Astrocyte of the spinal cord (primary cell): Measurements from ENCODE around the gene FOXK1.

Experiments used
- DNase-seq: peaks from one replicate; pipeline ENCODE4 v3.0.0; 2011; ENCODE audit warnings: low read depth, low spot score
- H3K4me3 ChIP-seq: 2 replicates; pipeline ENCODE4 v1.5.1; 2011; ENCODE audit warnings: low read depth, mild to moderate bottlenecking, low read length, moderate library complexity
- in situ Hi-C: cut with HindIII; loops from 2 replicates; pipeline ENCODE4 v1.10.0; 2017; ENCODE audit warnings: low sequenced_read_pairs
- TF ChIP-seq, protein P1 (sequence below): IDR thresholded peaks from 2 replicates; pipeline ENCODE4 v1.5.1; 2012; ENCODE audit warnings: low read depth, mild to moderate bottlenecking, low read length, inconsistent platforms

FOXK1 gene

DNA sequence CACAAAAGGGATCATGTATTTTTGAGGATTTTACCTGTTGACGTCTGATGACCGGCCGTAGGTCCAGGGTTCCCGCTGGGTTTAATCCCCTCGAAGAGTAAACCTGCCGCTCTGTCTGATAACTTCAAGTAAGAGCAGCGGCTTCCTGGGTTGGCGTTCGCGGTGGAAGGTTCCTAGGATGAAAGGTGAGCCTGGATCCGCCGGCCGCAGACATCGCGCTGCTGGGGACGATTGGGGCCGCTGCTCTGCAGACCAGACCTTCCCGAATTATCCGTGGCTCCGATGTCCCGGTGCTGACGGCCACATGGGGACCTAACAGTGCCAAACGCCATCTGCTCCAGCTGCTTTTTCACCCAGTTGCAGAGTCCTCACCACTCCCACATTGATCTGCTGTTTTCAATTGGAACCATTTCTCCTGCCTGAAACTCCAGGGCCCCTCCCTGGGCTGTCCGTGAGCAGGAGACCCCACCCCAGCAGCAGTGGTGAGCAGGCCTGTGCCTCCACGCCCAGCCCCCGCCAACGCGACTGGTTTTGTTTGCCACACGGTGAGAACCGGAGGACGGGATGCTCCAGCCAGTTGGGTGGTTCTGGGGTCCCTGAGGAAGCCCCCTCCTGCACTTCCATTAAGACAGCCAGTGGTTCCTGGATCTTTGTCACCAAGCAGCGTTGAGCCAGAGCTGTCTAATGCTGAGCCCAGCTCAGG is 81.1 kb downstream of the FOXK1 start:
- DNase-seq: no peak
- TF ChIP-seq, protein P1, sequence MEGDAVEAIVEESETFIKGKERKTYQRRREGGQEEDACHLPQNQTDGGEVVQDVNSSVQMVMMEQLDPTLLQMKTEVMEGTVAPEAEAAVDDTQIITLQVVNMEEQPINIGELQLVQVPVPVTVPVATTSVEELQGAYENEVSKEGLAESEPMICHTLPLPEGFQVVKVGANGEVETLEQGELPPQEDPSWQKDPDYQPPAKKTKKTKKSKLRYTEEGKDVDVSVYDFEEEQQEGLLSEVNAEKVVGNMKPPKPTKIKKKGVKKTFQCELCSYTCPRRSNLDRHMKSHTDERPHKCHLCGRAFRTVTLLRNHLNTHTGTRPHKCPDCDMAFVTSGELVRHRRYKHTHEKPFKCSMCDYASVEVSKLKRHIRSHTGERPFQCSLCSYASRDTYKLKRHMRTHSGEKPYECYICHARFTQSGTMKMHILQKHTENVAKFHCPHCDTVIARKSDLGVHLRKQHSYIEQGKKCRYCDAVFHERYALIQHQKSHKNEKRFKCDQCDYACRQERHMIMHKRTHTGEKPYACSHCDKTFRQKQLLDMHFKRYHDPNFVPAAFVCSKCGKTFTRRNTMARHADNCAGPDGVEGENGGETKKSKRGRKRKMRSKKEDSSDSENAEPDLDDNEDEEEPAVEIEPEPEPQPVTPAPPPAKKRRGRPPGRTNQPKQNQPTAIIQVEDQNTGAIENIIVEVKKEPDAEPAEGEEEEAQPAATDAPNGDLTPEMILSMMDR: no peak
- no peak overlapping the region for H3K4me3 ChIP-seq
- in situ Hi-C loops: no loop called here

DNA sequence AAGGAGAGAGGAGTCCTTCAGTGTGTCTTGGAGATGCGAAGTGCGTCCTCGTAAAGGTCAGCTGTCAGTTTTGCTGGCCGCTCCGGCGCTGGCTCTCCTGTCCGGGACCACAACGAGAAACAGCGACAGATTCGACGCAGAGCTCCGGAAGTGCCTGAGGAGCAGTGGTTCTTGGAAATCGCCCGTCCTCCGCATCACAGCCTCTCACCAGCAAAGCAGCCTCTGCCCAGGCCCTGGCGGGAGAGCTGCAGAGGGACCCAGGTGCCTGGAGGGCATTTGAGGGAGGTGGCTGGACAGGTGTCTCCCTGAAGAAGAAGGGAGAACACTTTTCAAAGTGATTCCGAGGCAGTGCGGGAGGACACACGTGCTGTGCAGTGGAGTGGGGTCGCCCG is 81.7 kb downstream of the FOXK1 start:
- TF ChIP-seq, protein P1: no peak
- in situ Hi-C loops: no loop called here
- no peak overlapping the region for H3K4me3 ChIP-seq
- no peak for DNase-seq

DNA sequence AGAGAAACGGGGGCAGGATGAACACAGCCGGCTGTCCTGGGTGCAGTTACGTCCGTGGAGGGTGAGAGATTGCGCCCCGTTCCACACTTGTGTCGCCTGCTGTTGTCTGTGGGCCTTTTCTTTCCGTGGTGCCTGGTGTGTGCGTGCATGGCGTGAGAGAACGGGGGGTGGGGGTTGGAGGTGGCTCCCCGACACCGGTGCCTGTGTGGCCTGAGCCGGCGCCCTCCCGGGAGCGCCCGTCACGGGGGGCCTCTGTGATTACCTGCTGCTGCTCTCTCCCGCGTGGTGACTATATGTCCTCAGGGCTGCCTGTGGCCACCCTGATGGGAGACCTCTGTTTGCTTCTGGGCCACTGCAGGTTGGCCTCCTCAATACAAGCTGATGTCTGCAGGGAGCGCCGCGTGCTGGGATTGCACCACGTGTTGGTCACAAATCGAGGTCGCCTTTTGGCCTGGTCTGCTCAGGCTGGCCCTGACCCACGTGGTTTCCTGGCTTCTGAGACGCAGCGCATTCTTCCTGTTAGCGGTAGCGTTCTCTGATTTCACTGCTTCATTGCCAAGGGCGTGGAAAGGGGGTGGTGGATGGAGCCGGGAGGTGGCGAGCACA is 82.4 kb downstream of the FOXK1 start:
- TF ChIP-seq, protein P1: no peak
- in situ Hi-C loops: no loop called here
- H3K4me3 ChIP-seq: no peak overlapping the region
- no peak for DNase-seq

DNA sequence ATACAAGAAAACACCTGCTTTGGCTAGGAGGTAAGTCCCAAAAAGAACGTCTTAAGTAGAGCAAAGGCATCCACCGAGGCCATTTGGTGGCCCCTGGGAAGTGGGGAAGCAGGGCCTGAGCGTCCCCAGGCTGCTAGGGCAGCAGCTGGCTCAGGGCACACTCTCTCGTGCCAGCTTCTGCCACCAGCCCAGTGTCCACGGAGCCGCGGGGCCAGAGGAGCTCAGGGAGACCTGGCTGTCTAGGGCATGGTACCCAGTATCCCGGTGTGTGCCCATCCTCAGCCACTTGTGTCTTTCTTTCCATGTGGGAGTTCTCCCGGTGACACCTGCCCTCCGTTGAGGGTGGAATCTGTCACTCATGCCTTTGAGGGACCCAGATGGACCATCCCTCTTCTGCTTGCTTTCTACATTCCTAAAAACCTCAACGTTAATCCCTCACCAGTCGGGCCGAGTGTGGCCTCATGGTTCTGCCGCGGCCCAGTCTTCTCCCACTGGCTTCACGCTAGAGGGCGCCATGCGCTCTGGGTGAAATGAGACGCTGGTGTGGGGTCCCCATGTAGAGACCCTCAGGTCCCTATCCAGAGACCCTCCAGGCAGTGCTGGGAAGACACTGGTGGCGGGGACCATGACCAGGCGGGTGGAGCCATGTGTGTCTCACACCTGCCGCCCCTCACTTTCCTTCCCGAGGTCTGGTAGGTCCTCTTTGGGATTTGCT is 83.8 kb downstream of the FOXK1 start:
- no peak for DNase-seq
- in situ Hi-C loops: no loop called here
- H3K4me3 ChIP-seq: no peak overlapping the region
- TF ChIP-seq, protein P1: peak; percentile 48

DNA sequence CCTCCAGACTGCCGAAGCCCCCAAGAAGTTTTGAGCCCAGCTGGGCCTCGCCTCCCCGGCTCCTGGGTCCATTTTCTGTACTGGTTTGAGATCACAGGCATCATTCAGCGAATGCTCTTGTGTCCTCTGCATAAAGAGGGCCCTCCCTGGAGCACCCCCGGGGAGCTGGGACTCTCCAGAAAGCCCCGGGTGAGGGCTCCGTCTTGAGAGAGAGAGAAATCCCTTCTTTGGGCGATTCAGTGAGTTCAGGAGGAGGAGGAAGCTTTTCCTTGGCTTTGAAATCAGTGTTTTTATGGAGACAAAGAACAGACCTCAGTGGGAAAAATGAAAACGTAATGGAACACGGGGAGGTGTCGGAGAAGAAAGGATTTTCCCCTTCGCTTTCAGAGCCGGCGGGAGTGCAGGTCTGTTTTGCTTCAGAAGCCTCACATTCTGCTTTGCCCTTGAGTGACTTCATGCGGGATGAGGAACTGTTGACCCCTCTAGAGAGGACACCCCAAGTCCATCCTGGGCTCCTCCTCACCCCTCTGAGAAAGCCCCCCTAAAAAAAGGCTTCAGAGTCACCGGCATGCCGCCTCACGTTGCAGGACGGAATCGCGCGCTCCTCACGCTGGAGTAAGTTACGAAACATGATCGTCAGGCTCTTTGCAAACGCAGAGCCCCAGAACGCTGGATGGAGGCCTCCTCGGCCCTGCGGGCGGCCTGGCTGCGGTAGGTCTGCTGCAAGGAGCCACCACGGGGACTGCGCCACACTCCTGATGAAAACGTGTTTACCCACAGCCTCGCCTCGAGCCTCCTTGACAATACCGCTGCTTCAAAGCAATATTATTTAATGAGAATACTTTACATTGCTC is 84.8 kb downstream of the FOXK1 start:
- in situ Hi-C loops: no loop called here
- no peak for DNase-seq
- H3K4me3 ChIP-seq: no peak overlapping the region
- TF ChIP-seq, protein P1: no peak
